AG08396 (cell line): ENCODE results near the gene TESMIN.

ENCODE experiments used
- DNase-seq: peaks from one replicate; pipeline ENCODE4 v3.0.0; 2012; ENCODE audit warnings: low spot score, mixed read lengths

The TESMIN gene

GRCh38 chr11:68660066-68660810 is 91.1 kb downstream of the TESMIN start:
- no peak for DNase-seq

- DNase-seq: peak; percentile 94
These were observed 92.0 kb downstream of the TESMIN start for GRCh38 chr11:68659158-68659921.

GRCh38 chr11:68658661-68659060 is 92.7 kb downstream of the TESMIN start:
- peak; percentile 32 for DNase-seq

- no peak for DNase-seq
These were observed 93.2 kb downstream of the TESMIN start for GRCh38 chr11:68658097-68658496.
